ENCODE data around the gene DNER.

DNA sequence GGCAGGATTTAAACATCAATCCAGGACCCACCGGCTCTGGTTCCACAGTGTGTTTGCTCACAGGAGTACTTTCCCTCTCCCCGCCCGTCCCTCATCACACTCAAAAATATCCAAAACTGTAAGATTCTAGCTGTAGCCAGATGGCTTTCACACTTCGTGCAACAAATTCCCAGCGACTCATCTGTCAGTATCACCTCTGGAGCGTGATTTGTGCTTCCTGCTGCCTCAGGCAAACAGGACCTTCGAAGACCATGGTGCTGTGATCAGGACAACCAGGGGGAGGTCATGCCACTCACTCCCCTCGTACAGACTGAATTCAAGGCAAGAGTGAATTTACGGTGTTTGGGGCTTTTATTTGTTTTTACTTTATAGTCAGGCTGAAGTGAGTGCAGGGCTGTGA lies 288.8 kb downstream of the DNER start:
- TF ChIP-seq CTCF (conservative IDR thresholded peaks at IDR 0.05; ENCODE audit: low read length) (no peak), EZH2phosphoT487 (IDR thresholded peaks at IDR 0.05; ENCODE audit: borderline replicate concordance) (no peak)

Data from Loucy (cell line).